Nephron (organoid): ENCODE results near the gene DAPL1.

ENCODE experiments used
- H3K27ac Mint-ChIP-seq, 3 experiments: 2 replicates each; pipeline ENCODE4 v1.8.0; 2020; ENCODE audit warnings: mixed read lengths in 3 of 3, mild to moderate bottlenecking in 2 of 3, moderate library complexity in 1 of 3
- H3K27me3 Mint-ChIP-seq: 2 replicates; pipeline ENCODE4 v1.8.0; 2021; ENCODE audit warnings: low read depth, mild to moderate bottlenecking, moderate library complexity, mixed read lengths
- H3K36me3 Mint-ChIP-seq: 2 replicates; pipeline ENCODE4 v1.8.0; 2020; ENCODE audit warnings: low read depth, mixed read lengths
- H3K4me1 Mint-ChIP-seq: 2 replicates; pipeline ENCODE4 v1.8.0; 2020; ENCODE audit warnings: mixed read lengths
- H3K4me3 Mint-ChIP-seq, 3 experiments: 2 replicates each; pipeline ENCODE4 v1.8.0; 2020; ENCODE audit warnings: mild to moderate bottlenecking in 3 of 3, mixed read lengths in 3 of 3, moderate library complexity in 2 of 3
- H3K9me3 Mint-ChIP-seq: 2 replicates; pipeline ENCODE4 v1.8.0; 2020; ENCODE audit warnings: mixed read lengths
- TF ChIP-seq, protein P1 (sequence below), 3 experiments: fragments of 200-600 bp; sonication (generic); IDR thresholded peaks; one replicate each; pipeline ENCODE4 v1.5.0; 2021; ENCODE audit warnings: antibody characterized with exemption in 3 of 3; ENCODE audit not compliant: unreplicated experiment in 3 of 3

The DAPL1 gene, protein sequence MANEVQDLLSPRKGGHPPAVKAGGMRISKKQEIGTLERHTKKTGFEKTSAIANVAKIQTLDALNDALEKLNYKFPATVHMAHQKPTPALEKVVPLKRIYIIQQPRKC

DNA sequence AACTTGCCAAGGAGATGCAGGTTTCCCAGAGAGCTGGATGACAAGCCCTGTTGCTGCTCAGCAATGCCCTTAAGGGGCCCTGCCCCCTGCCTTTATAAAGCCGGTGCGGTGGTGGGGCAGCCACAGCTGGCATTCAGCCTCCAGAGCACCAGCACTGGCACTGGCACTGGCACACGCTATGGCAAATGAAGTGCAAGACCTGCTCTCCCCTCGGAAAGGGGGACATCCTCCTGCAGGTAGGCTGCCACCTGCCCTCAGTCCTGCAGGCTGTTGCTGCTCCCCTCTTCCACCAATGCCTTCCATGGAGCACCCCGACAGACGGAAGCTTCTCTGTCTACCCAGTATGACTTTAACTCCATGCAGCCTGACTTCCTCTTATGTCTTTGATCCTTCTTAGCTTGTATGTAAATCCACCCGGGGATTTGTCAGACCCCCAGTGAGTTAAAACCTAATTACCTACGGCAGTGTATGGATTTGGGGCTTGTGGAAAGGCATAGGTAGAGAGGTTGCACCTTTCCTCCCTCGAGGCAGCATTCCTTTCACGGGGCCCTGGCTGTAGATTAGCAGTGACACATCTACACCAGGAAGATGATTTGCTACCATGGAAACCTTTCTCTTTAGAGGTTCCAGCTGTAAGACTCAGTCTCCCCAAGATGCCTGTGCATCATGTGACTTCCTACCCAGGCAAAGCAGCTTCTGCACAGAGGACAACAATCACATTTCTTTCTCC, at the start of gene DAPL1:
TSS of gene DAPL1 (plus strand) at position 123 of the 730 bp plus-strand sequence. CDS start at position 179, 56 bp downstream.
- H3K27me3 Mint-ChIP-seq, result peaks cover 12% of the 10 kb centered on the region
- H3K4me3 Mint-ChIP-seq, result peak within 1 kb of the TSS in 2 of 3 experiments; percentile 14 to 43
- H3K4me1 Mint-ChIP-seq, result peaks cover 6% of the 10 kb centered on the region
- no peaks in the 10 kb centered on the region for H3K9me3 Mint-ChIP-seq
- H3K36me3 Mint-ChIP-seq, result no peaks in the 10 kb centered on the region
- TF ChIP-seq, protein P1, sequence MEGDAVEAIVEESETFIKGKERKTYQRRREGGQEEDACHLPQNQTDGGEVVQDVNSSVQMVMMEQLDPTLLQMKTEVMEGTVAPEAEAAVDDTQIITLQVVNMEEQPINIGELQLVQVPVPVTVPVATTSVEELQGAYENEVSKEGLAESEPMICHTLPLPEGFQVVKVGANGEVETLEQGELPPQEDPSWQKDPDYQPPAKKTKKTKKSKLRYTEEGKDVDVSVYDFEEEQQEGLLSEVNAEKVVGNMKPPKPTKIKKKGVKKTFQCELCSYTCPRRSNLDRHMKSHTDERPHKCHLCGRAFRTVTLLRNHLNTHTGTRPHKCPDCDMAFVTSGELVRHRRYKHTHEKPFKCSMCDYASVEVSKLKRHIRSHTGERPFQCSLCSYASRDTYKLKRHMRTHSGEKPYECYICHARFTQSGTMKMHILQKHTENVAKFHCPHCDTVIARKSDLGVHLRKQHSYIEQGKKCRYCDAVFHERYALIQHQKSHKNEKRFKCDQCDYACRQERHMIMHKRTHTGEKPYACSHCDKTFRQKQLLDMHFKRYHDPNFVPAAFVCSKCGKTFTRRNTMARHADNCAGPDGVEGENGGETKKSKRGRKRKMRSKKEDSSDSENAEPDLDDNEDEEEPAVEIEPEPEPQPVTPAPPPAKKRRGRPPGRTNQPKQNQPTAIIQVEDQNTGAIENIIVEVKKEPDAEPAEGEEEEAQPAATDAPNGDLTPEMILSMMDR (IDR thresholded peaks at IDR 0.05; ENCODE audit: unreplicated experiment in 3 of 3), result no peak
- H3K27ac Mint-ChIP-seq, result no peak within 1 kb of the TSS

DNA sequence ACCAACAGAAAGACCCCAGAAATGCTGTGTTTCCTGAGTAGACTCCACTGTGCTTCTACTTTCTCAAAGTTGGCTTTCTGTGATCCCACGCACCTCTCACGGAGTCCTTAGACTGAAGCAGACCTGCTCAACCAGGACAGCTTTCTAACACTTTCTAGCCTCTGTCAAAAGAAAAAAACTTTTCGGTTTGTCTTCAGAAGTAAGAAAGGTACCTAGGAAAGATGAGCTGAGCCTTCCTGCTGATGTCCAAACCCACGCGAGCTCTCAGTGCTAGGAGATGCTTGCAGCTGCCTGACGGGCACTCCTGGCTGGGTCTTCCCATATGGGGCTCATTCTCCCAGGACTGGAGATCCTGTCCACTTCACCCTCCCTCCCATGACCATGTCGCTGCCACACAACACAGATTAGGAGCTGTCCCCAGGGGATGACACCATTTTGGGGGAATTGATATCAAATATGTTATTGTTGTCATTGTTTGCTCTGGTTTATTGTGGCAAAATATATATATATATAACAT, 49.2 kb upstream of the DAPL1 start:
- H3K27me3 Mint-ChIP-seq, result peaks cover 10% of the 10 kb centered on the region
- TF ChIP-seq, protein P1 (IDR thresholded peaks at IDR 0.05; ENCODE audit: unreplicated experiment in 3 of 3), result no peak
- no peaks in the 10 kb centered on the region for H3K36me3 Mint-ChIP-seq
- H3K4me1 Mint-ChIP-seq, result peaks cover 57% of the 10 kb centered on the region
- H3K4me3 Mint-ChIP-seq, result no peak overlapping the region
- peak overlapping the region in 2 of 3 experiments; percentile 60 to 85 for H3K27ac Mint-ChIP-seq
- H3K9me3 Mint-ChIP-seq, result no peaks in the 10 kb centered on the region

DNA sequence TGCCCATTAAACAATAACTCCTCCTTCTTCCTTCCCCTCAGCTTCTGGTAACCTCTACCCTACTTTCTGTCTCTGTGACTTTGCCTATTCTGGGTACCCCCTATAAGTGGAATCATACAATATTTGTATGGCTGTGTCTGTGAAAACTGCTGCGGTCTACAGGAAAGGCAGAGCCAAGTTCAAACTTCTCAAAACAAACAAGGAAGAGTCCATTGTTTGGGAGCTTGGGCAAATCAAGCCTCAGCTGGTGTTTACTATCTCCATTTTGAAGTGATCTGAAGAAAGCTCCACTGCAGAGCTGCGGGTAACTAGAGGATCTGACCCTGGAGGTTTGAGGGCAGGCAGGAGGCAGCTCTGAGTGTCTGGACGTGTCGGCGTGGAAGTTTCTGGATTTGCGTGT, 48.6 kb upstream of the DAPL1 start:
- Mint-ChIP-seq H3K36me3 (no peaks in the 10 kb centered on the region), H3K9me3 (no peaks in the 10 kb centered on the region), H3K27ac (peak overlapping the region in 1 of 3 experiments; percentile 6), H3K4me1 (peaks cover 52% of the 10 kb centered on the region), H3K27me3 (peaks cover 6% of the 10 kb centered on the region), H3K4me3 (no peak overlapping the region)
- TF ChIP-seq, protein P1 (IDR thresholded peaks at IDR 0.05; ENCODE audit: unreplicated experiment in 3 of 3), result no peak

DNA sequence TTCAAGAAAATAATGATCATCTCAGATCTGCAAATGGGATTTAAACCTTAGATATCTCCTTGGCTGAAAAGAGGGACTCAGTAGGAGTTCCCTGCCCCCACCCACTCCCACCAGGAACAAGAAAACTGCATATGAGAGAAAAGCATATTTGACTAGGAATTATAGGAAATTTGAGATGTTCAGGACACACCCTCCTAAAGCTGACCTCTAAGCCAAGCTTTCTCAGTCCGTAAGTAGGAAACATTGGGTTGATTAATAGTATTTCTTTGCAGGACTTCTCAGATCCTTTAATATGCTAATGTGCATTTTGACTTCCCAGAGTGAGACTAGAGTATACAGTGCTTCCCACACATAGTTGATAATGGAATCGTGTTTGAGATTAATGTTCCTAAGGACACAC, 47.8 kb upstream of the DAPL1 start:
- Mint-ChIP-seq H3K27me3 (peaks cover 6% of the 10 kb centered on the region), H3K4me3 (no peak overlapping the region), H3K4me1 (peaks cover 49% of the 10 kb centered on the region), H3K36me3 (no peaks in the 10 kb centered on the region), H3K27ac (no peak overlapping the region), H3K9me3 (no peaks in the 10 kb centered on the region)
- TF ChIP-seq, protein P1 (IDR thresholded peaks at IDR 0.05; ENCODE audit: unreplicated experiment in 3 of 3), result no peak

DNA sequence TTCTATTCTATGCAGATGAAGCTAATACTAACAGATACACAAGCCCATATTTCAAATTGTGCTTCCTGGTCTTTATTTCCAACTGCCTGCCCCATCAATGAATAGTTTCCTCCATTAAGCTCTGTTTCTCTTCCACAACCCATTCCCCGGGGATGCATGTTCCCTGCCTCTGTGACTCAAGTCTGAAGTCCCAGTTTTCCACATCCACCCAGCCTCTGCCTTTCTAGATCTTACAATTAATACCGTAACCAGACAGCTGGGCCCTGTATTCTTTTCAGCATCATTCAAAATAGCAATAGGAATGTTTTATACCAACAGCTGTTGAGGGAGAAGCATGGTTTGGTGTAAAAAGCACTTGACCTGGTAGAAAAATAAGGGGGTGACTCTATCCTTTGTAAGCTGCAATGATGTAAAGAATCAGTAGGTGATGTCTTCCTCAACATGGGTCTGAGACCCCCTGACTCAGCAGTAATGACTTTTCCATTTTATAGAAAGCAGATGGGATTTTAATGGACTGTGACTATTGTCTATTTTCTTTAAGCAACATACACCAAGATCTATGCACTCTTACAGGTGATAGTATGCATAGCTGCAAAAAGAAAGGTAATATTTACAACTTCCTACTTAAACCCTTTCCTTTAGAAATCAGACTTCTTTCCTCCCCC, 46.1 kb upstream of the DAPL1 start:
- no peaks in the 10 kb centered on the region for H3K36me3 Mint-ChIP-seq
- H3K27me3 Mint-ChIP-seq, result peaks cover 6% of the 10 kb centered on the region
- TF ChIP-seq, protein P1 (IDR thresholded peaks at IDR 0.05; ENCODE audit: unreplicated experiment in 3 of 3), result no peak
- no peak overlapping the region for H3K4me3 Mint-ChIP-seq
- H3K9me3 Mint-ChIP-seq, result no peaks in the 10 kb centered on the region
- peaks cover 46% of the 10 kb centered on the region for H3K4me1 Mint-ChIP-seq
- peak overlapping the region in 2 of 3 experiments; percentile 40 to 70 for H3K27ac Mint-ChIP-seq
